H1 (cell line): ENCODE measurements around the gene R3HDM2.

Source experiments
- CREB1 ChIP-seq: IDR thresholded peaks from 2 replicates; pipeline ENCODE4 v1.6.1; 2012; ENCODE audit warnings: inconsistent platforms
- EP300 ChIP-seq, 2 experiments: IDR thresholded peaks; 1 replicate in 1 of 2; 2 replicates in 1 of 2; pipeline ENCODE4 v1.6.1; 2011 to 2012; ENCODE audit warnings: low read depth in 2 of 2, low read length in 2 of 2, mild to moderate bottlenecking in 2 of 2, borderline replicate concordance in 1 of 2, inconsistent platforms in 1 of 2, moderate library complexity in 1 of 2
- PHF8 ChIP-seq: fragments of 200-600 bp; sonication (generic); conservative IDR thresholded peaks from 2 replicates; pipeline ENCODE4 v1.7.1; 2012; ENCODE audit warnings: low read depth, mild to moderate bottlenecking, inconsistent platforms, low read length, moderate library complexity
- SIRT6 ChIP-seq: IDR thresholded peaks from one replicate; pipeline ENCODE4 v1.7.1; 2012; ENCODE audit warnings: low read length, inconsistent platforms
- TBP ChIP-seq: IDR thresholded peaks from 2 replicates; pipeline ENCODE4 v1.6.1; 2011; ENCODE audit warnings: low read depth, low read length, improper control_type of control experiment

DNA sequence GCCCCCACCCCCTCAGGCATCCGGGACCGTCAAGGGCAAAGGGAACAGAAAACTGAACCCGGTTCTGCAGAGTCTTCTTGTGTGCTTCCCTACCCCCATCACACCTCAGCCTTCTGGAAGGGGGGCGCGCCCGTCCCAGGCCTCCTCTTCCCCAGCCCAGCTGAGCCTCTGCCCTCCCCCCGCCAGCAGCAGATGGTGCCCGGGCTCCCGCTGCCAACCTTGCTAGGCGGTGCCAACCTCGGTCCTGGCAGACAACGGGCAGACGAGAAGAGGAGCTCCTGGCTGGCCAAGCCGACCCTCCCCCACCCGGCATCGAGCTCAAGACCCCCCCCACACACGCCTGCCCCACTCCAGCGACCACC is 188.5 kb downstream of the R3HDM2 start:
- TF ChIP-seq CREB1 (no peak), PHF8 (no peak), SIRT6 (no peak), TBP (no peak), EP300 (IDR thresholded peaks at IDR 0.05; ENCODE audit: borderline replicate concordance in 1 of 2, low read depth in 2 of 2, low read length in 2 of 2) (no peak)
